Breast epithelium (tissue), 3 donors: ENCODE measurements around the gene SSTR3.

Experiments
- POLR2A ChIP-seq: fragments of 450-650 bp; IDR thresholded peaks from one replicate; pipeline ENCODE4 v1.6.1; 2016; ENCODE audit warnings: antibody characterized with exemption, mild to moderate bottlenecking, moderate library complexity
- POLR2AphosphoS5 ChIP-seq, 3 donors: sonication (generic); formaldehyde crosslinking; IDR thresholded peaks; one replicate each; pipeline ENCODE4 v1.6.1; 2017; ENCODE audit warnings: antibody characterized with exemption in 3 of 3
- TF ChIP-seq, protein P1 (sequence below), 3 donors: fragments of 450-650 bp; IDR thresholded peaks; one replicate each; pipeline ENCODE4 v1.5.1; 2016 to 2017; ENCODE audit warnings: antibody characterized with exemption in 3 of 3, mild to moderate bottlenecking in 3 of 3, moderate library complexity in 3 of 3

DNA sequence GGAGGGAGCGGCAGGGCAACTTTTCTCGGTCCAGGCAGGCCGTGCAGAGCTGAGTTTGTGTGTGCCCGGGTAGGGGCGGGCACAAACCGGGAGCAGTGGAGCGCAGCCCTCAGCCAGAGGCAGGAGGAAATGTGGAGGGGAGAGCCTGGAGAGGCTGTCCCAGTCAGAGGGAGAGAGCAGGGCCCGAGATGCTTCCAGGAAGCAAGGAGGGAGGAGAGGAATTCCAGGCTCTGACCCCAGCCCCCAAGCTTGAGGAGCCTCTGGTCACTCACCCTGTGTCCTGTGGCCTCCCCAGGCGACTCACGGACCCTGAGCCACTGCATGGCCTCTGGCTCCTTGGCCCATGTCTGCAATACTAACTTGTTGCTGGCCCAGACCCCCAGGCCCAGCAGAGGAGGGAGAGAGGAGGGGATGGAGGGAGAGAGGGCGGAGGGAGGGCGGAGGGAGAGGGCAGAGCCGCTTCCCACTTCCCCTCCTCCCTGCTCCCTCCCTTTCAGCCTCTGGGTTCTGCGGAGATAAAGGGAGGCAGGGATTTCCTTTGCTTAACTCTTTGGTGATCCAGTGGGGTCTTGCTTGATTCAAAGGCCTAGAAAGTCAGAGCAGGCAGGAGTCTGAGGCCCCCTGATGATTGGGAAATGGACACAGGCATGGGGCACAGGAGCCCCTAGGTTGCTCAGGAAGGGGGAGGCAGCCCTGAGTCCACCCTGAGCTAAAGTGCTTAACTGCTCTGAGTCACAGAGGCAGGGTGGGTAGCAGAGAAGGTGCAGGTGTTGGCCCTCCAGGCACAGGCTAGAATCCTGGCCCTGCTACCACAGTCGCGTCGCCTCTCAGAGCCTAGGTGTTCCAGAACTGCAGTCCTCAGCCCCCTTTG is 24.2 kb downstream of the SSTR3 start, which contains the start of gene C1QTNF6:
- TF ChIP-seq, protein P1, sequence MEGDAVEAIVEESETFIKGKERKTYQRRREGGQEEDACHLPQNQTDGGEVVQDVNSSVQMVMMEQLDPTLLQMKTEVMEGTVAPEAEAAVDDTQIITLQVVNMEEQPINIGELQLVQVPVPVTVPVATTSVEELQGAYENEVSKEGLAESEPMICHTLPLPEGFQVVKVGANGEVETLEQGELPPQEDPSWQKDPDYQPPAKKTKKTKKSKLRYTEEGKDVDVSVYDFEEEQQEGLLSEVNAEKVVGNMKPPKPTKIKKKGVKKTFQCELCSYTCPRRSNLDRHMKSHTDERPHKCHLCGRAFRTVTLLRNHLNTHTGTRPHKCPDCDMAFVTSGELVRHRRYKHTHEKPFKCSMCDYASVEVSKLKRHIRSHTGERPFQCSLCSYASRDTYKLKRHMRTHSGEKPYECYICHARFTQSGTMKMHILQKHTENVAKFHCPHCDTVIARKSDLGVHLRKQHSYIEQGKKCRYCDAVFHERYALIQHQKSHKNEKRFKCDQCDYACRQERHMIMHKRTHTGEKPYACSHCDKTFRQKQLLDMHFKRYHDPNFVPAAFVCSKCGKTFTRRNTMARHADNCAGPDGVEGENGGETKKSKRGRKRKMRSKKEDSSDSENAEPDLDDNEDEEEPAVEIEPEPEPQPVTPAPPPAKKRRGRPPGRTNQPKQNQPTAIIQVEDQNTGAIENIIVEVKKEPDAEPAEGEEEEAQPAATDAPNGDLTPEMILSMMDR (IDR thresholded peaks at IDR 0.05), result no peak
- TF ChIP-seq POLR2A (no peak), POLR2AphosphoS5 (IDR thresholded peaks at IDR 0.05) (no peak)
